Measurements from ENCODE around the gene STAC3. TPM values are rescaled to one million over a fixed set of nuclear protein-coding genes. Genes with fewer than 3 reads are reported as not detected.

The STAC3 gene
- total and polyA plus RNA-seq, 10 of the 15 experiments (the other 5 are each of a cell fraction or from before 2014, with no cell fraction given) = 0.49 to 9.9 (median 3.8) TPM

DNA sequence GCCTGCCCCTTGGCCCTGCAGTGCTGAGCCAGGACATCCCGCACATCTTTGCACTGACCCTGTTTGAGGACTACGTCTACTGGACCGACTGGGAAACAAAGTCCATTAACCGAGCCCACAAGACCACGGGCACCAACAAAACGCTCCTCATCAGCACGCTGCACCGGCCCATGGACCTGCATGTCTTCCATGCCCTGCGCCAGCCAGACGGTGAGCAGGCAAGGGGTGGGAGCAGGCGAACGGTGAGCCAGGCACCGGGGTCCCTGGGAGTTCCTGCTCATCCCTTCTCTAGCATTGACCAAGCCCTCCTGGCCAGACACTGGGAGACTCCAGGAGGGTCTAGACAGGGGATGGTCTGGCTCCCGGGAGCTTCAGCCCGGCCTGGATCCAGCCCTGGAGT is 51.8 kb downstream of the STAC3 start:
- no TSS peak for BruUV-seq (replicated peaks)
- no peak for DNase-seq (ENCODE audit: low read depth, low spot score)

More for the DNA sequence above, 51.8 kb downstream of the STAC3 start:
- TF ChIP-seq HDAC2 (IDR thresholded peaks at IDR 0.05) (no peak), POLR2A (IDR thresholded peaks at IDR 0.05; ENCODE audit: low read depth, low read length) (no peak), SPI1 (IDR thresholded peaks at IDR 0.05; ENCODE audit: borderline replicate concordance, insufficient read depth, low read depth, low read length) (no peak), KLF5 (IDR thresholded peaks at IDR 0.05; ENCODE audit: partially characterized antibody) (no peak), RELA (IDR thresholded peaks at IDR 0.05; ENCODE audit: borderline replicate concordance, partially characterized antibody) (no peak), SRF (IDR thresholded peaks at IDR 0.05; ENCODE audit: low read depth in 2 of 2, low read length in 2 of 2) (no peak), SMC3 (IDR thresholded peaks at IDR 0.05; ENCODE audit: borderline replicate concordance, low read length) (no peak), NR2F1 (conservative IDR thresholded peaks at IDR 0.05) (no peak), MTA3 (IDR thresholded peaks at IDR 0.05; ENCODE audit: borderline replicate concordance, low read length) (no peak), ZZZ3 (IDR thresholded peaks at IDR 0.05; ENCODE audit: control insufficient read depth, insufficient read length, low read depth) (no peak), BRCA1 (IDR thresholded peaks at IDR 0.05; ENCODE audit: low read depth, low read length) (no peak), MYC (IDR thresholded peaks at IDR 0.05; ENCODE audit: insufficient read depth, insufficient read length, insufficient replicate concordance, low read length, severe bottlenecking) (no peak), ZNF274 (IDR thresholded peaks at IDR 0.05; ENCODE audit: insufficient read depth, insufficient read length) (no peak)
- TF ChIP-seq, protein P1, sequence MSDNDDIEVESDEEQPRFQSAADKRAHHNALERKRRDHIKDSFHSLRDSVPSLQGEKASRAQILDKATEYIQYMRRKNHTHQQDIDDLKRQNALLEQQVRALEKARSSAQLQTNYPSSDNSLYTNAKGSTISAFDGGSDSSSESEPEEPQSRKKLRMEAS (IDR thresholded peaks at IDR 0.05; ENCODE audit: low read depth, low read length) = no peak
- TF ChIP-seq, protein P2, sequence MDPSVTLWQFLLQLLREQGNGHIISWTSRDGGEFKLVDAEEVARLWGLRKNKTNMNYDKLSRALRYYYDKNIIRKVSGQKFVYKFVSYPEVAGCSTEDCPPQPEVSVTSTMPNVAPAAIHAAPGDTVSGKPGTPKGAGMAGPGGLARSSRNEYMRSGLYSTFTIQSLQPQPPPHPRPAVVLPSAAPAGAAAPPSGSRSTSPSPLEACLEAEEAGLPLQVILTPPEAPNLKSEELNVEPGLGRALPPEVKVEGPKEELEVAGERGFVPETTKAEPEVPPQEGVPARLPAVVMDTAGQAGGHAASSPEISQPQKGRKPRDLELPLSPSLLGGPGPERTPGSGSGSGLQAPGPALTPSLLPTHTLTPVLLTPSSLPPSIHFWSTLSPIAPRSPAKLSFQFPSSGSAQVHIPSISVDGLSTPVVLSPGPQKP (IDR thresholded peaks at IDR 0.05; ENCODE audit: low read depth, low read length) = no peak
- TF ChIP-seq, protein P3, sequence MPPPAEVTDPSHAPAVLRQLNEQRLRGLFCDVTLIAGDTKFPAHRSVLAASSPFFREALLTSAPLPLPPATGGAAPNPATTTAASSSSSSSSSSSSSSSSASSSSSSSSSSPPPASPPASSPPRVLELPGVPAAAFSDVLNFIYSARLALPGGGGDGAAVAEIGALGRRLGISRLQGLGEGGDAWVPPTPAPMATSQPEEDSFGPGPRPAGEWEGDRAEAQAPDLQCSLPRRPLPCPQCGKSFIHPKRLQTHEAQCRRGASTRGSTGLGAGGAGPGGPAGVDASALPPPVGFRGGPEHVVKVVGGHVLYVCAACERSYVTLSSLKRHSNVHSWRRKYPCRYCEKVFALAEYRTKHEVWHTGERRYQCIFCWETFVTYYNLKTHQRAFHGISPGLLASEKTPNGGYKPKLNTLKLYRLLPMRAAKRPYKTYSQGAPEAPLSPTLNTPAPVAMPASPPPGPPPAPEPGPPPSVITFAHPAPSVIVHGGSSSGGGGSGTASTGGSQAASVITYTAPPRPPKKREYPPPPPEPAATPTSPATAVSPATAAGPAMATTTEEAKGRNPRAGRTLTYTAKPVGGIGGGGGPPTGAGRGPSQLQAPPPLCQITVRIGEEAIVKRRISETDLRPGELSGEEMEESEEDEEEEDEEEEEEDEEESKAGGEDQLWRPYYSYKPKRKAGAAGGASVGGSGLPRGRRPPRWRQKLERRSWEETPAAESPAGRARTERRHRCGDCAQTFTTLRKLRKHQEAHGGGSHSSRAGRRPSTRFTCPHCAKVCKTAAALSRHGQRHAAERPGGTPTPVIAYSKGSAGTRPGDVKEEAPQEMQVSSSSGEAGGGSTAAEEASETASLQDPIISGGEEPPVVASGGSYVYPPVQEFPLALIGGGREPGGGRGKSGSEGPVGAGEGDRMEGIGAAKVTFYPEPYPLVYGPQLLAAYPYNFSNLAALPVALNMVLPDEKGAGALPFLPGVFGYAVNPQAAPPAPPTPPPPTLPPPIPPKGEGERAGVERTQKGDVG (CRISPR knock-in tag; IDR thresholded peaks at IDR 0.05) = no peak
- TF ChIP-seq, protein P4, sequence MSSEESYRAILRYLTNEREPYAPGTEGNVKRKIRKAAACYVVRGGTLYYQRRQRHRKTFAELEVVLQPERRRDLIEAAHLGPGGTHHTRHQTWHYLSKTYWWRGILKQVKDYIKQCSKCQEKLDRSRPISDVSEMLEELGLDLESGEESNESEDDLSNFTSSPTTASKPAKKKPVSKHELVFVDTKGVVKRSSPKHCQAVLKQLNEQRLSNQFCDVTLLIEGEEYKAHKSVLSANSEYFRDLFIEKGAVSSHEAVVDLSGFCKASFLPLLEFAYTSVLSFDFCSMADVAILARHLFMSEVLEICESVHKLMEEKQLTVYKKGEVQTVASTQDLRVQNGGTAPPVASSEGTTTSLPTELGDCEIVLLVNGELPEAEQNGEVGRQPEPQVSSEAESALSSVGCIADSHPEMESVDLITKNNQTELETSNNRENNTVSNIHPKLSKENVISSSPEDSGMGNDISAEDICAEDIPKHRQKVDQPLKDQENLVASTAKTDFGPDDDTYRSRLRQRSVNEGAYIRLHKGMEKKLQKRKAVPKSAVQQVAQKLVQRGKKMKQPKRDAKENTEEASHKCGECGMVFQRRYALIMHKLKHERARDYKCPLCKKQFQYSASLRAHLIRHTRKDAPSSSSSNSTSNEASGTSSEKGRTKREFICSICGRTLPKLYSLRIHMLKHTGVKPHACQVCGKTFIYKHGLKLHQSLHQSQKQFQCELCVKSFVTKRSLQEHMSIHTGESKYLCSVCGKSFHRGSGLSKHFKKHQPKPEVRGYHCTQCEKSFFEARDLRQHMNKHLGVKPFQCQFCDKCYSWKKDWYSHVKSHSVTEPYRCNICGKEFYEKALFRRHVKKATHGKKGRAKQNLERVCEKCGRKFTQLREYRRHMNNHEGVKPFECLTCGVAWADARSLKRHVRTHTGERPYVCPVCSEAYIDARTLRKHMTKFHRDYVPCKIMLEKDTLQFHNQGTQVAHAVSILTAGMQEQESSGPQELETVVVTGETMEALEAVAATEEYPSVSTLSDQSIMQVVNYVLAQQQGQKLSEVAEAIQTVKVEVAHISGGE (CRISPR knock-in tag; IDR thresholded peaks at IDR 0.05) = no peak
- H3K79me2 ChIP-seq (ENCODE audit: control insufficient read depth, insufficient read depth, low read length) = no peaks in the 10 kb centered on the region
- no peaks in the 10 kb centered on the region for H3K9me3 ChIP-seq (replicated peaks; ENCODE audit: control insufficient read depth, insufficient read depth, low read length)
- WGBS (ENCODE audit: insufficient coverage, insufficient replicate concordance, low lambda C conversion rate, missing lambda C conversion rate) = 45% methylated on average over 15 of the region's 15 CpGs
- H4K20me1 ChIP-seq (ENCODE audit: control insufficient read depth, insufficient read depth) = no peaks in the 10 kb centered on the region
- in situ Hi-C loops (cut with MboI) = no loop called here
- no peaks in the 10 kb centered on the region for H3K4me1 ChIP-seq (ENCODE audit: control insufficient read depth, insufficient read depth, low read length)
- SMC1A ChIA-PET (ENCODE audit: uncharacterized antibody, unreplicated experiment) = no interaction called here
- FAIRE-seq = no peak
- POLR2A ChIA-PET = no interaction called here
- no peak overlapping the region for H2AFZ ChIP-seq (ENCODE audit: control insufficient read depth, low read depth, low read length)
- no peak overlapping the region for H3K27ac ChIP-seq (ENCODE audit: control insufficient read depth, insufficient read depth)
- CTCF ChIA-PET = no interaction called here
- RAD21 ChIA-PET (ENCODE audit: unreplicated experiment) = no interaction called here
- H3K27me3 ChIP-seq (replicated peaks in 1 of 2; ENCODE audit: control insufficient read depth in 2 of 2, insufficient read depth in 2 of 2, low read length in 1 of 2) = no peaks in the 10 kb centered on the region
- intact Hi-C loops (cut with micrococcal nuclease; ENCODE audit: unreplicated experiment) = no loop called here
- no peaks in the 10 kb centered on the region; a peak in 1 of 4 replicates for H3K36me3 ChIP-seq (ENCODE audit: control insufficient read depth in 2 of 2, insufficient read depth in 2 of 2, low read length in 1 of 2)
- no peak for ATAC-seq
- H3K4me2 ChIP-seq (ENCODE audit: control insufficient read depth, insufficient read depth) = no peak overlapping the region
- H3K9ac ChIP-seq (ENCODE audit: control insufficient read depth, insufficient read depth, low read length) = no peak overlapping the region
- H3K4me3 ChIP-seq = no peak overlapping the region

Measured in GM12878 (cell line).